Gastrocnemius medialis (tissue), 4 donors: ENCODE measurements around the gene AJAP1.

Experiments used
- POLR2A ChIP-seq, 2 donors: fragments of 450-650 bp; IDR thresholded peaks; one replicate each; pipeline ENCODE4 v1.6.1; 2017; ENCODE audit warnings: antibody characterized with exemption in 2 of 2, mild to moderate bottlenecking in 2 of 2, moderate library complexity in 2 of 2
- TF ChIP-seq, protein P1 (sequence below), 5 experiments: fragments of 450-650 bp in 3 of 5; fragments of 200-600 bp in 2 of 5; sonication (generic) in 2 of 5; IDR thresholded peaks in 4 of 5; conservative IDR thresholded peaks in 1 of 5; 1 replicate in 4 of 5; 2 replicates in 1 of 5; pipeline ENCODE4 v1.5.1; 2016 to 2019; ENCODE audit warnings: antibody characterized with exemption in 5 of 5, mild to moderate bottlenecking in 3 of 5, moderate library complexity in 3 of 5

DNA sequence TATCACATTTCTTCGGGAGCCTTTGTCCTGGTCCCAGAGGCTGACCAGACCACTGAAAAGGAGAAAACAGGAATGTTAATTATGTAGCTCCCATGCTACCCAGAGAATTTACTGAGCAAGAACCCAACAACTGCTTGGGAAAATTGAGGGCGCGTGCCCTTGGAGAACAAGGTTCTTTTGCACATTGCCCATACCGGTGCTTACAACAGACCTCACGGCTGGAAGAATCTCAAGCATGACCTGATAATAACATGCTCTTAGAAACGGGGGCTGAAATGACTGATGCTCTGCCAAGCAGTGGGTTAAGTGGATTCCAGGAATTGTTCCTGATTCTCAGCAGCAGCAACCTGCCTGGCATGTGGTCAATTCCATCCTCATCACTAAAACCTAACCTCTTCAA lies 49.3 kb upstream of the AJAP1 start:
- TF ChIP-seq POLR2A (IDR thresholded peaks at IDR 0.05) = no peak
- TF ChIP-seq, protein P1, sequence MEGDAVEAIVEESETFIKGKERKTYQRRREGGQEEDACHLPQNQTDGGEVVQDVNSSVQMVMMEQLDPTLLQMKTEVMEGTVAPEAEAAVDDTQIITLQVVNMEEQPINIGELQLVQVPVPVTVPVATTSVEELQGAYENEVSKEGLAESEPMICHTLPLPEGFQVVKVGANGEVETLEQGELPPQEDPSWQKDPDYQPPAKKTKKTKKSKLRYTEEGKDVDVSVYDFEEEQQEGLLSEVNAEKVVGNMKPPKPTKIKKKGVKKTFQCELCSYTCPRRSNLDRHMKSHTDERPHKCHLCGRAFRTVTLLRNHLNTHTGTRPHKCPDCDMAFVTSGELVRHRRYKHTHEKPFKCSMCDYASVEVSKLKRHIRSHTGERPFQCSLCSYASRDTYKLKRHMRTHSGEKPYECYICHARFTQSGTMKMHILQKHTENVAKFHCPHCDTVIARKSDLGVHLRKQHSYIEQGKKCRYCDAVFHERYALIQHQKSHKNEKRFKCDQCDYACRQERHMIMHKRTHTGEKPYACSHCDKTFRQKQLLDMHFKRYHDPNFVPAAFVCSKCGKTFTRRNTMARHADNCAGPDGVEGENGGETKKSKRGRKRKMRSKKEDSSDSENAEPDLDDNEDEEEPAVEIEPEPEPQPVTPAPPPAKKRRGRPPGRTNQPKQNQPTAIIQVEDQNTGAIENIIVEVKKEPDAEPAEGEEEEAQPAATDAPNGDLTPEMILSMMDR (IDR thresholded peaks at IDR 0.05 in 4 of 5, conservative IDR thresholded peaks at IDR 0.05 in 1 of 5) = no peak
